Bronchial epithelial cell (primary cell): ENCODE results near the gene RPL21. TPM values are rescaled to one million over a fixed set of nuclear protein-coding genes. Genes with fewer than 3 reads are reported as not detected.
A peak's percentile ranks its signal among the peaks of the same experiment; 100 is the strongest.

Experiments used
- DNase-seq: peaks from one replicate; pipeline ENCODE4 v3.0.0-alpha.2; 2010; ENCODE audit warnings: low read depth
- FAIRE-seq: peaks from 2 replicates; lab custom pipeline; 2011; peaks lifted over from hg19 to GRCh38; lab: Jason Lieb, UNC
- H3K27me3 ChIP-seq: 2 replicates; pipeline ENCODE4 v1.5.1; 2011; ENCODE audit warnings: low read length; ENCODE audit not compliant: control insufficient read depth, insufficient read depth
- H3K36me3 ChIP-seq: 2 replicates; pipeline ENCODE4 v1.5.1; 2011; ENCODE audit warnings: low read length; ENCODE audit not compliant: control insufficient read depth, insufficient read depth
- H3K4me3 ChIP-seq: 2 replicates; pipeline ENCODE4 v1.5.1; 2011; ENCODE audit warnings: mild to moderate bottlenecking, low read depth, low read length, control low read depth
- total RNA-seq: library from RNA; depleted of rRNA; stranded (reverse); fragments of >200 nt; gene quantifications from 2 replicates; pipeline ENCODE4 v1.2.1, GENCODE V29; 2014
- TF ChIP-seq, protein P1 (sequence below): IDR thresholded peaks from 2 replicates; pipeline ENCODE4 v1.5.1; 2011; ENCODE audit warnings: mild to moderate bottlenecking, moderate library complexity, low read length, control low read depth, inconsistent platforms; ENCODE audit not compliant: insufficient read depth, severe bottlenecking

RPL21 gene
- total RNA-seq, 1 donor from 2014 or later: 967 TPM

DNA sequence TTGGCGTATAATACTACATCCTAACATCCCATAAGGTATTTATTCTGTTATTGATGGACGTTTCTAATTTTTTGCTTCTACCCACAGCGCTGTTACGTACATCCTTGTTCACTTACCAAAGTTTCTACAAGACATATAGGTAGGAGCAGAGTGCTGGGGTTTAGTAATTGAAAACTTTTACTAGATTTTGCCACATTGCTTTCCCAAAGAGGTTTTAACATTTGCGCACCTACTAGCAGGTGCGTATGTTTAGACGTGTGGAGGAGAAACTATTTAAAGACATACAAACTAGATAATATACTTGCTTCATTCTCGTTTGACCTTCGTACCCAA is 559 bp upstream of the RPL21 start:
- peaks cover 1% of the 10 kb centered on the region for H3K36me3 ChIP-seq
- TF ChIP-seq, protein P1, sequence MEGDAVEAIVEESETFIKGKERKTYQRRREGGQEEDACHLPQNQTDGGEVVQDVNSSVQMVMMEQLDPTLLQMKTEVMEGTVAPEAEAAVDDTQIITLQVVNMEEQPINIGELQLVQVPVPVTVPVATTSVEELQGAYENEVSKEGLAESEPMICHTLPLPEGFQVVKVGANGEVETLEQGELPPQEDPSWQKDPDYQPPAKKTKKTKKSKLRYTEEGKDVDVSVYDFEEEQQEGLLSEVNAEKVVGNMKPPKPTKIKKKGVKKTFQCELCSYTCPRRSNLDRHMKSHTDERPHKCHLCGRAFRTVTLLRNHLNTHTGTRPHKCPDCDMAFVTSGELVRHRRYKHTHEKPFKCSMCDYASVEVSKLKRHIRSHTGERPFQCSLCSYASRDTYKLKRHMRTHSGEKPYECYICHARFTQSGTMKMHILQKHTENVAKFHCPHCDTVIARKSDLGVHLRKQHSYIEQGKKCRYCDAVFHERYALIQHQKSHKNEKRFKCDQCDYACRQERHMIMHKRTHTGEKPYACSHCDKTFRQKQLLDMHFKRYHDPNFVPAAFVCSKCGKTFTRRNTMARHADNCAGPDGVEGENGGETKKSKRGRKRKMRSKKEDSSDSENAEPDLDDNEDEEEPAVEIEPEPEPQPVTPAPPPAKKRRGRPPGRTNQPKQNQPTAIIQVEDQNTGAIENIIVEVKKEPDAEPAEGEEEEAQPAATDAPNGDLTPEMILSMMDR: no peak
- DNase-seq (no peak), FAIRE-seq (no peak)
- H3K27me3 ChIP-seq: no peaks in the 10 kb centered on the region
- peak overlapping the region; percentile 84 for H3K4me3 ChIP-seq

DNA sequence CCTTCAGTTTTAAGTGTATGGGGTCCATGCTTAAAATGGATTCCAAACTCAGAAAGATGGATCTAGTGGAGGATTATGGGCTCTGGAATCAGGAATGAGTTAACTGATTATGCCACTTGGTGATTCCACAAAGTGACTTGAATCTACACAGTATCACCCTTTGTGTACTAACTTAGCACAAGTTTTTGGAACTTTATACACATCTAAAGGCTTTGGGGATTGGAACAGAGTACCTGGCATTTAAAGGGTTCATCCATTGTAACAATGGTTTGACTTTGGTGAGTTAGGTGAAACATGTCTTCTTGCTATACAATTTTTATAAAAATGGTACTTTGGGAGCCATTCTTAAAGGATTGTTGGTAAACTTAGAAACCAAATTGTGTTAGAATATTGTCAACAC is 1.1 kb downstream of the RPL21 start:
- no peak for FAIRE-seq
- Histone ChIP-seq H3K27me3 (no peaks in the 10 kb centered on the region), H3K36me3 (peaks cover 1% of the 10 kb centered on the region), H3K4me3 (peak overlapping the region; percentile 84)
- TF ChIP-seq, protein P1: no peak
- no peak for DNase-seq

DNA sequence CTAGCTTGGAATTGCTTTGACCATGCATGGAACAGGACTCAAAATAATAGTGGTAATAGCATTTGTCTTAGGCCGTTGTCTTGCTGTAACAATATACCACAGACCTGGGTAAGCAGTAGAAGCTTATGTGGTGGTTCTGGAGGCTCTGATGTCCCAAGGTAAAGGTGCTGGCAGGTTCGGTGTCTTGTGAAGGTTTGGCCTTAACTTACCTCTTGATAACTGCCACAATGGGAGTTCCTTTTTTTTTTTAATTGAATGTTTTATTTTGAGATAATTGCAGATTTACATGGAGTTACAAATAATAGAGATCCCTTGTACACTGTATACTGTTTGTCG is 5.8 kb downstream of the RPL21 start:
- Histone ChIP-seq H3K27me3 (no peaks in the 10 kb centered on the region), H3K36me3 (peaks cover 1% of the 10 kb centered on the region), H3K4me3 (no peak overlapping the region)
- TF ChIP-seq, protein P1: no peak
- DNase-seq: no peak
- no peak for FAIRE-seq

DNA sequence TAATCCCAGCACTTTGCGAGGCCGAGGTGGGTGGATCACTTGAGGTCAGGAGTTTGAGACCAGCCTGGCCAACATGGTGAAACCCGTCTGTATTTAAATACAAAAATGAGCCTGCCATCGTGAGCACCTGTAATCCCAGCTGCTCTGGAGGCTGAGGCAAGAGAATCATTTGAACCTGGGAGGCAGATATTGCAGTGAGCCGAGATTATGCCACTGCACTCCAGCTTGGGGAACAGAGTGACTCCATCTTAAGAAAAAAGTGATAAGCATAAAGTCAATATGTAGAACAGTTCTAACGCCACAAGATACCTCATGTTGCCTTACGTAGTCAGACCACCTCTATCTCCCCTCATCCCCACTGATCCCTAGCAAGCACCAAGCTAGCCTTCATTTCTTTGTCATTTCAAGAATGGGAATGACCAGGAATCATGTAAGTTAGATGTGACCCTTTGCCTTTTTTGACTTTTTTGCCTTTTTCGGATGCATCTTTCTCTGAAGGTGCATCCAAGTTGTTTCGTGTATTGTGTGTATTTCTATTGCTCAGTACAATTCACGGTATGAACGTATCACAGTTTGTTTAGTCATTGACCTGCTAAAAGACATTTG is 6.4 kb downstream of the RPL21 start:
- H3K4me3 ChIP-seq: no peak overlapping the region
- no peak for DNase-seq
- TF ChIP-seq, protein P1: no peak
- H3K36me3 ChIP-seq: peaks cover 1% of the 10 kb centered on the region
- no peak for FAIRE-seq
- no peaks in the 10 kb centered on the region for H3K27me3 ChIP-seq

DNA sequence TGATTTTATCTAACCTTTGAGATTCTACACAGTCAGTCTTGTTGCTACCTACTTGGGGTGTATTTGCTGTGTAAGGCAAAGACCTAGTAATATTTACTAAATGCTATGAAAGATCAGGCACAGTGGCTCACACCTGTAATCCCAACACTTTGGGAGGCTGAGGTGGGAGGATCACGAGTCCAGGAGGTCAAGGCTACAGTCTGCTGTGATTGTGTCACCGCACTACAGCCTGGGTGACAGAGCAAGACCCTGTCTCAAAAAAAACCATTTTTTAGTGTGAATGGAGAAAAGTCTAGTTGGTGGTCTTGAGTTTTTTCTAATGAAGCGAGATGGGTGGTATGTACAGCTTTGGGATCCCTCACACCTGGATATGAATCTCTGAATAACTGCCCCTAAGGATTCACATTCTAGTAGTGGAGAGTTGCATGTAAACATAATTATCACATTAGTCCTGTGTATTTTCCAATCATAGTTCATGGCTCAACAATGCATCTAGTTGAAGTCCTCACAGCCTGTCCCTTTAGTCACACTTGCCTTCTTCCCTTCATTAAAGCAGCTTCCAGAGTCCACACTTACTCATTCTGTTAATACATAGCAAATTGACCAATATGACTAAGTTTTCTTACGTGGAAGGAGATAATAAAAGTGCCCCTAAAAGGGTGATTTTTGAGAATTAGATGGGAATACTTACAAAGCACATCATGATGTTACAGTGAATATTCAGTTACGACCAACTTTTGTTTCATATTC is 7.5 kb downstream of the RPL21 start:
- TF ChIP-seq, protein P1: no peak
- DNase-seq (no peak), FAIRE-seq (no peak)
- Histone ChIP-seq H3K36me3 (no peaks in the 10 kb centered on the region), H3K27me3 (no peaks in the 10 kb centered on the region), H3K4me3 (no peak overlapping the region)

DNA sequence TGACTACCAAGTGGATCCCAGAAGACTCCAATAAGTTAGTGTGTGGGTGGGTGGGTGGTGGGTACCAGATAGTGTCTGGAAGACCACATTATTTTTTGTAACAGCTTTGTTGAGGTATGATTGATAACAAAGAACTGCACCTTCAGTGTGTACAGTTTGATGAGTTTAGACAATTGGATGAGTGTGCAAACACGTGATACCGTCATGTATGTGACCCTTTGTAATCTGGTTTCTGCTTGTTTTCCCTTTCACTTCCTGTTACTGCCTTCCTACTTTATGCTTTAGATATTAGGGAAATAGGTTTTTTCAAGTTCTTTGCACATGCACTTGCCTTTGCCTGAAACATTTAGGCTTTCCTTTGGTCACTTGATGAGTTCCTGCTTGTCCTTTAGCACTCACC is 8.5 kb downstream of the RPL21 start:
- Histone ChIP-seq H3K36me3 (no peaks in the 10 kb centered on the region), H3K4me3 (no peak overlapping the region), H3K27me3 (no peaks in the 10 kb centered on the region)
- FAIRE-seq (no peak), DNase-seq (peak; percentile 34)
- TF ChIP-seq, protein P1: no peak
